ENCODE data around the gene KIAA1671. TPM values are rescaled to one million over a fixed set of nuclear protein-coding genes. Genes with fewer than 3 reads are reported as not detected.

KIAA1671 gene
- total RNA-seq, 2 donors from 2014 or later: 16.8 to 21.7 TPM

DNA sequence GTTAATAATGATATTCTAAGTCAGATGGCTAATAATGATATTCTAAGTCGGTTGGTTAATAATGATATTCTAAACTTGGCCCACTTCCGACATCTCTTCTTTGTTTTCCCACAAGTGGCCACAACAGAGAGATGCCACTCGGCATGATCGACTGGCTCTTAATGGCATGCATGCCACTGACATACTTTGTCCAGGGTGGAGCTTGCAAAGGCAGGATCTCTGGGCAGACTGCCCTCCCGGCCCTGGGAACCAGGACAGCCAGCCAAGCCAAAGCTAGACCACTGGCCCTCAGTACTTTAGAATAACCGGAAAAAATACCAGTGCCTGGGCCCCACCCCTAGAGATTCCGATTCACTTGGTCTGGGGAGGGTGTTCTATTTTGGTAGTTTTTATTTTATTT, 78.1 kb downstream of the KIAA1671 start:
- Histone ChIP-seq H3K4me3 (no peak overlapping the region), H3K9me3 (no peaks in the 10 kb centered on the region), H3K27ac (peak overlapping the region in 1 of 2 donors; percentile 15), H3K4me1 (peaks cover 0 to 35% of the 10 kb centered on the region in 2 donors), H3K27me3 (no peaks in the 10 kb centered on the region), H3K36me3 (no peaks in the 10 kb centered on the region)
- no peak for TF ChIP-seq CTCF (IDR thresholded peaks at IDR 0.05)
- no peak for DNase-seq (ENCODE audit: low spot score)

DNA sequence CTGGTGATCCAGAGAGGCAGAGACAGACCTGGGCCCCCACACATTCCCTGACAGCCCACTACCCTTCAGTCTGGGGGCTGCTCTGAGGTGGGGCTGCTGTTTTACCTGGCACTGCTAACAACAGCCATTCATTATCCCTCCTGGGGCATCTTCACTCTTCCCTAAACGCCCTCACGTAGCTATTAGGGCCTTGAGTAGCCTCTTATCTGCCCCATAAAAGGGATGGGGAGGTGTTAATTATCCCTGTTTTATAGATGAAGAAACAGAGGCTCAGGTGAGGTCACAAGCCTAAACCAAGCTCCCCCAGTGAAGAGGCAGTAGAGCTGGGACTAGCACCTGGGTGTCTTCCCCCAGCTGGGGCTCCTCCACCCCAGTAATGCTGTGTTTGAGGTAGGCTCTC, 79.5 kb downstream of the KIAA1671 start:
- no peaks in the 10 kb centered on the region for H3K27me3 ChIP-seq
- H3K4me1 ChIP-seq: peaks cover 0 to 20% of the 10 kb centered on the region in 2 donors
- no peak overlapping the region for H3K4me3 ChIP-seq
- H3K9me3 ChIP-seq: no peaks in the 10 kb centered on the region
- H3K27ac ChIP-seq: no peak overlapping the region
- H3K36me3 ChIP-seq: no peaks in the 10 kb centered on the region
- TF ChIP-seq CTCF (IDR thresholded peaks at IDR 0.05): no peak
- DNase-seq (ENCODE audit: low spot score): no peak

- no peak for TF ChIP-seq CTCF (IDR thresholded peaks at IDR 0.05)
- DNase-seq (ENCODE audit: low spot score): no peak
- no peaks in the 10 kb centered on the region for H3K9me3 ChIP-seq
- H3K27me3 ChIP-seq: no peaks in the 10 kb centered on the region
- H3K4me3 ChIP-seq: no peak overlapping the region
- peaks cover 21% of the 10 kb centered on the region for H3K36me3 ChIP-seq
- no peak overlapping the region for H3K27ac ChIP-seq
- no peaks in the 10 kb centered on the region for H3K4me1 ChIP-seq
These were observed 83.2 kb downstream of the KIAA1671 start for GRCh38 chr22:25035715-25036114.

- peaks cover 23% of the 10 kb centered on the region for H3K36me3 ChIP-seq
- H3K27ac ChIP-seq: no peak overlapping the region
- TF ChIP-seq CTCF (IDR thresholded peaks at IDR 0.05): no peak
- H3K4me1 ChIP-seq: no peaks in the 10 kb centered on the region
- no peak overlapping the region for H3K4me3 ChIP-seq
- no peaks in the 10 kb centered on the region for H3K9me3 ChIP-seq
- no peak for DNase-seq (ENCODE audit: low spot score)
- H3K27me3 ChIP-seq: no peaks in the 10 kb centered on the region
These were observed 85.7 kb downstream of the KIAA1671 start for GRCh38 chr22:25038239-25038638.

- Histone ChIP-seq H3K9me3 (no peaks in the 10 kb centered on the region), H3K36me3 (peaks cover 23% of the 10 kb centered on the region), H3K4me3 (no peak overlapping the region), H3K27ac (no peak overlapping the region), H3K4me1 (peaks cover 0 to 3% of the 10 kb centered on the region in 2 donors), H3K27me3 (no peaks in the 10 kb centered on the region)
- TF ChIP-seq CTCF (IDR thresholded peaks at IDR 0.05): no peak
- no peak for DNase-seq (ENCODE audit: low spot score)
These were observed 86.3 kb downstream of the KIAA1671 start for GRCh38 chr22:25038771-25039170.

GRCh38 chr22:25039255-25039654, 86.7 kb downstream of the KIAA1671 start:
- no peak for DNase-seq (ENCODE audit: low spot score)
- Histone ChIP-seq H3K4me1 (peaks cover 0 to 8% of the 10 kb centered on the region in 2 donors), H3K4me3 (no peak overlapping the region), H3K9me3 (no peaks in the 10 kb centered on the region), H3K27ac (no peak overlapping the region), H3K27me3 (no peaks in the 10 kb centered on the region), H3K36me3 (peaks cover 23% of the 10 kb centered on the region)
- TF ChIP-seq CTCF (IDR thresholded peaks at IDR 0.05): no peak
